RKO (cell line): ENCODE measurements around the gene CCL24.
"Not testable (repeated sequence)": the region's sequence is repeated elsewhere in the genome, so short reads cannot be mapped to it uniquely, and the experiment has no call there.

Experiments
- DNase-seq: peaks from one replicate; pipeline ENCODE4 v3.0.0-alpha.2; 2016; ENCODE audit warnings: low spot score

Gene CCL24

GRCh38 chr7:75819711-75820110 is 6.1 kb upstream of the CCL24 start:
- DNase-seq = no peak

DNA sequence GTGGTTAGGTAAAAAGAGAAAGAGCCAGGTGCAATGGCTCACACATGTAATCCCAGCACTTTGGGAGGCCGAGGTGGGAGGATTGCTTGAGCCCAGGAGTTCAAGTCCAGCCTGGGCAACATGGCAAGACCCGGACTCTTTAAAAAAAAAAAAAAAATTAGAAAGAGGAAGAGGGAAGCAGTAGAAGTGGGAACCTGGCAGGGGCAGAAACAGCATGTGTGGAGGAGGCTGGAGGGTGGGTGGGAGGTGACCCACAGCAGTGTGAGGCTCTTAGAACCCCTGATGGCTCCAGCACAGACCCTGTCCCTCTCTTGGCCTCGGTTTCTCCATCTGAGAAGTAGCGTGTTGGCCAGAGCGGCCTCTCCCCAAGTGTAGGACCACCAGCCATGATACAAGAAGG is 4.9 kb upstream of the CCL24 start:
- DNase-seq = no peak

- no peak for DNase-seq
Measured at GRCh38 chr7:75817116-75817515, 3.5 kb upstream of the CCL24 start.

- no peak for DNase-seq
Measured at GRCh38 chr7:75815418-75816064, 1.9 kb upstream of the CCL24 start.

DNA sequence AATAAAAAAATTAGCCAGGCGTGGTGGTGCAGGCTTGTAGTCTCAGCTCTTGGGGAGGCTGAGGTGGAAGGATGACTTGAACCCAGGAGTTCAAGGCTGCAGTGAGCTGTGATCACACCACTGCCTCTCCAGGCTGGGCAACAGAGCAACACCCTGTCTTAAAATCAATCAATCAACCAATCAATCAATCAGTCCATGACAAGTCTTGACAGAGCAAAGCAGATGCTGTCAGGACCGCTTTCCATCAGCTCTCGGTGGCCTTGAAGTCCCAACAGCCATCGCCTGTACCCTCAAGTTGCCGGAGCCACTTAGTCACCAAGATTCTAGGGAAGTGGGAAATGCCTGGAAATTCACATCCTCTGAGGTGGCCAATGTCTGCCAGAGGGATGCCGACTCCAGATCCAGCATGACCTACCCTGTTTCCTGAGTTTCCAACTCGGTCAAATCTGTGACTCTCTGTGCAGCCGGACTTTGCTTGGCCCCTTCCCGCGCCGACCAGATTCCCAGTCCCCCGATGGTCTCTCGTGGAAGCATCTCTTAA is 871 bp upstream of the CCL24 start:
- no peak for DNase-seq

DNA sequence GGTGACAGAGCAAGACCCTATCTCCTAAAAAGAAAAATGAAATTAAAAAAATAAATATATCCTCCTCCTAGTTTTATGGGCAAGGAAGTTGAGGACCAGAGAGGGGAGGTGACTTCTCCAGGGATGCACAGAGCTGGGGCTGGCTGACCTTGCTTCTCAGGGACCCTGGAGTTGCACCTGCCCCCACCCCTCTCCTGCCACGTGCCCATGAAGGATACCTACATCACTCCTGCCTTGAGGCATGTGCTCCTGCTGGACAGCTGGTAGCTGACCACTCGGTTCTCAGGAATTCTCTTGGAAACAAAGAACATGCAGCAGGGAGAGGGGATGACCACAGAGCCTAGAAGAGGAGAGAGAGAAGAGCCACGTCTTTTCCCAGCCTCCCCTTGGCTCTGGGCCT is 522 bp downstream of the CCL24 start:
- no peak for DNase-seq

- DNase-seq = no peak
Measured at GRCh38 chr7:75811894-75812678, 1.5 kb downstream of the CCL24 start.

DNA sequence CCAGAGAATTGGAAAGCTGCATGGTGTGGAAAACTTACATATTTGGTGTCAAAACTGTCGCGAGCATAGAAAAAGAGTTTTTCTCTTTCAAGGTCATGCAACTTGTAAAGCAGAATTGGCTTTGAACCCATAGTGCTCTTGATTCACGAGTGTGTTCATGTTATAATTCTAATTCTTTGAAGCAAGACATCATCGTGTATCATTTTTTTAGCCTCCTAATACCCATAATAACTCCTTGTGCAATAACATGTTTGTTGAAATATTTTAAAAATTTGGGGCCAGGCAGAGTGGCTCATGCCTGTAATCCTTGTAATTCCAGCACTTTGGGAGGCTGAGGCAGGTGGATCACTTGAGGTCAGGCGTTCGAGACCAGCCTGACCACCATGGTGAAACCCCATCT is 4.2 kb downstream of the CCL24 start:
- DNase-seq = no peak

- no peak for DNase-seq
Measured at GRCh38 chr7:75808106-75808505, 5.5 kb downstream of the CCL24 start.

DNA sequence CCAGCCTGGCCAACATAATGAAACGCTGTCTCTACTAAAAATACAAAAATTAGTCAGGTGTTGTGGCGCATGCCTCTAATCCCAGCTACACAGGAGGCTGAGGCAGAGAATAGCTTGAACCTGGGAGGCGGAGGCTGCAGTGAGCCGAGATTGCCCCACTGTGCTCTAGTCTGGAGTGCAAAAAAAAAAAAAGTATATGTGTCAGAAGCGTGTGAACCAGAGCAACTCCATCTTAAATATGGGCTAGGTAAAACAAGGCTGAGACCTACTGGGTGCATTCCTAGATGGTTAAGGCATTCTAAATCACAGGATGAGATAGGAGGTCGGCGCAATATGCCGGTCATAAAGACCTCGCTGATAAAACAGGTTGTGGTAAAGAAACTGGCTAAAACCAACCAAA is 6.2 kb downstream of the CCL24 start:
- no peak for DNase-seq

- DNase-seq = no peak
Measured at GRCh38 chr7:75806560-75807307, 6.9 kb downstream of the CCL24 start.

- DNase-seq = no peak
Measured at GRCh38 chr7:75804705-75805104, 8.9 kb downstream of the CCL24 start.

DNA sequence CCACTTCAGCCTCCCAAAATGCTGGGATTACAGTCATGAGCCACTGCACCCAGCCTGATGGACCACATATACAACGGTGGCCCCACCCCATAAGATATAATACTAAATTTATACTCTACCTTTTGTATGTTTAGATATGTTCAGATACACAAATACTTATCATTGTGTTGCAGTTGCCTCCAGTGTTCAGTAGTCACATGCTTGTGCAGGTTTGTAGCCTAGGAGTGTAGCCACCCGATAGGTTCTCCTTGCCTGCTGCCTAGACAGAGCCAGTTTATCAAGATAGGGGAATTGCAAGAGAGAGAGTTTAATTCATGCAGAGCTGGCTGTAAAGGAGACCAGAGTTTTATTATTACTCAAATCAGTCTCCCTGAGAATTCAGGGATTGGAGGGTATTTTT is 9.6 kb downstream of the CCL24 start:
- no peak for DNase-seq

GRCh38 chr7:75802552-75802821 is 11.1 kb downstream of the CCL24 start:
- no peak for DNase-seq

- DNase-seq = no peak
Measured at GRCh38 chr7:75798770-75799169, 14.8 kb downstream of the CCL24 start.

DNA sequence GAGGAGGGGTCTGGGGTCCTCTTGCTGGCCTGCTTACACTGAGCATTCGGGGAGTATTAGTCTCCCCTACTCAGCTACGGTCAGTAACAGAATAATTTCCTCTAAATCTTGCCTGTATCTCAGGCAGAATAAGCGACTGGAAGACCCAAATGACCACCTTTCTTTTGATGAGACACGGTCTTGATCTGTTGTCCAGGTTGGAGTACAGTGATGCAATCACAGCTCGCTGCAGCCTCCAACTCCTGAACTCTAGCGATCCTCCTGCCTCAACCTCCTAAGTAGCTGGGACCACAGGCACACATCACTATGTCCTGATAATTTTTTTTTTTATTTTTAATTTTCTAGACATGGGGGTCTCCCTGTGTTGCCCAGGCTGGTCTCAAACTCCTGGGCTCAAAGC is 17.2 kb downstream of the CCL24 start:
- no peak for DNase-seq

- no peak for DNase-seq
Measured at GRCh38 chr7:75795831-75796285, 17.7 kb downstream of the CCL24 start.

DNA sequence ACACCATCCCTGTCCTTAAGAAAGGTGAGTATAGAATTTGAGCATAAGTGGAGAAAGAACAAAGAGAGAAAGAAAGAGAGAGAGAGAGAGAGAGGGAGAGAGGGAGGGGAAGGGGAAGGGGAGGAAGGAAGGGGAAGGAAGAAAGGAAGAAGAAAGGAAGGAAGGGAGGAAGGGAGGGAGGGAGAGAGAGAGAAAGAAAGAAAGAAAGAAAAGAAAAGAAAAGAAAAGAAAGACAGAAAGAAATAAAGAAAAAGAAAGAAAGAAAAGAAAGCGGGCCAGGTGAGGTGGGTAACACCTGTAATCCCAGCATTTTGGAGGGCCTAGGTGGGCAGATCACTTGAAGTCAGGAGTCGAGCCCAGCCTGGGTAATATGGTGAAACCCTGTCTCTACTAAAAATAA is 19.9 kb downstream of the CCL24 start:
- no peak for DNase-seq

GRCh38 chr7:75792567-75792966 is 21.0 kb downstream of the CCL24 start:
- DNase-seq = not testable (repeated sequence)

GRCh38 chr7:75789361-75789924 is 24.2 kb downstream of the CCL24 start:
- no peak for DNase-seq

GRCh38 chr7:75788154-75788847 is 25.3 kb downstream of the CCL24 start:
- not testable (repeated sequence) for DNase-seq

DNA sequence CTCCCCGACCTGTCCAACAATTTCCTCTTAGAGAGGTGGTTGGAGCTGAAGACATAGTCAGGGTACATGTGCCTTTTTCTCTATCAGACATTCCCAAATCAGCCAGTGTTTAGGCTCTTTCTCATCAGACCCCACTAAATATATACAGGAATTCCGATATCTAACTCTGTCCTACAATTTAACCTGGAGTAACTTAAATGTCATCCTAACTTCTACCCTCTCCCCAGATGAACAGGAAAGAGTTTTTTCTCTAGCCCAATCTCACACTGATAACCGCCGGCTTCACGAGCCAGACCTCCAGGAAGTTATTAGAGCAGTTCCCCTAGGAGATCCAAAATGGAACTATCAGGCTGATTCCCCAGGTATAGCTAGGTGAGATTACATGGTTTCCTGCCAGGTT is 30.5 kb downstream of the CCL24 start:
- DNase-seq = not testable (repeated sequence)
